ENCODE measurements around the gene GCNT2.
"Not testable (repeated sequence)": the region's sequence is repeated elsewhere in the genome, so short reads cannot be mapped to it uniquely, and the experiment has no call there.

Gene GCNT2

GRCh38 chr6:10510592-10511367, 10.4 kb upstream of the GCNT2 start:
- no peaks in the 10 kb centered on the region for H3K9me3 ChIP-seq (replicated peaks in 1 of 11)
- TF ChIP-seq Cebpa-rat (IDR thresholded peaks at IDR 0.05) = no peak
- H3K4me2 ChIP-seq = peak overlapping the region in 2 of 11 experiments; percentile 32 to 49; a peak in 4 of 22 replicates
- no peaks in the 10 kb centered on the region for H4K20me1 ChIP-seq
- H3K27ac ChIP-seq = no peak overlapping the region
- no peaks in the 10 kb centered on the region for H3K27me3 ChIP-seq
- H3K4me1 ChIP-seq = no peaks in the 10 kb centered on the region
- no peaks in the 10 kb centered on the region for H3K36me3 ChIP-seq
- H3K4me3 ChIP-seq = no peak overlapping the region
- no peak overlapping the region for H3K9ac ChIP-seq

- H3K9ac ChIP-seq = no peak overlapping the region
- H3K36me3 ChIP-seq = no peaks in the 10 kb centered on the region
- TF ChIP-seq Cebpa-rat (IDR thresholded peaks at IDR 0.05) = no peak
- no peak overlapping the region for H3K4me2 ChIP-seq
- no peak overlapping the region for H3K27ac ChIP-seq
- H3K27me3 ChIP-seq = no peaks in the 10 kb centered on the region
- H3K4me1 ChIP-seq = no peaks in the 10 kb centered on the region
- H3K9me3 ChIP-seq (replicated peaks in 1 of 11) = no peaks in the 10 kb centered on the region
- no peak overlapping the region for H3K4me3 ChIP-seq
- H4K20me1 ChIP-seq = no peaks in the 10 kb centered on the region
Measured at GRCh38 chr6:10511477-10511876, 9.7 kb upstream of the GCNT2 start.

GRCh38 chr6:10513544-10513943, 7.6 kb upstream of the GCNT2 start:
- Histone ChIP-seq H4K20me1 (no peaks in the 10 kb centered on the region), H3K9me3 (replicated peaks in 1 of 11) (no peaks in the 10 kb centered on the region), H3K4me3 (no peak overlapping the region), H3K4me1 (peaks cover 0 to 5% (median 2%) of the 10 kb centered on the region in 10 experiments; a peak in 8 of 20 replicates), H3K36me3 (no peaks in the 10 kb centered on the region), H3K9ac (no peak overlapping the region), H3K27me3 (no peaks in the 10 kb centered on the region), H3K4me2 (no peak overlapping the region), H3K27ac (no peak overlapping the region)
- TF ChIP-seq Cebpa-rat (IDR thresholded peaks at IDR 0.05) = no peak

GRCh38 chr6:10514049-10514780, 6.9 kb upstream of the GCNT2 start:
- H3K4me2 ChIP-seq = no peak overlapping the region
- H4K20me1 ChIP-seq = no peaks in the 10 kb centered on the region

GRCh38 chr6:10516953-10517352, 4.2 kb upstream of the GCNT2 start:
- H3K27ac ChIP-seq = no peak overlapping the region
- H3K4me2 ChIP-seq = no peak overlapping the region
- H3K9me3 ChIP-seq (replicated peaks in 1 of 11) = no peaks in the 10 kb centered on the region
- peaks cover 0 to 38% (median 16%) of the 10 kb centered on the region in 10 experiments; a peak in 10 of 20 replicates for H3K4me1 ChIP-seq
- H3K27me3 ChIP-seq = no peaks in the 10 kb centered on the region
- H3K4me3 ChIP-seq = no peak overlapping the region
- TF ChIP-seq Cebpa-rat (IDR thresholded peaks at IDR 0.05) = no peak
- no peaks in the 10 kb centered on the region for H4K20me1 ChIP-seq
- H3K9ac ChIP-seq = no peak overlapping the region
- H3K36me3 ChIP-seq = no peaks in the 10 kb centered on the region

More at GRCh38 chr6:10514049-10514780, 6.9 kb upstream of the GCNT2 start:
- no peaks in the 10 kb centered on the region for H3K9me3 ChIP-seq (replicated peaks in 1 of 11)
- TF ChIP-seq Cebpa-rat (IDR thresholded peaks at IDR 0.05) = no peak
- no peak overlapping the region for H3K9ac ChIP-seq
- H3K4me1 ChIP-seq = peaks cover 0 to 12% (median 8%) of the 10 kb centered on the region in 10 experiments; a peak in 10 of 20 replicates
- no peak overlapping the region for H3K27ac ChIP-seq
- H3K4me3 ChIP-seq = no peak overlapping the region
- H3K27me3 ChIP-seq = no peaks in the 10 kb centered on the region
- no peaks in the 10 kb centered on the region for H3K36me3 ChIP-seq

- TF ChIP-seq Cebpa-rat (IDR thresholded peaks at IDR 0.05) = no peak
- Histone ChIP-seq H3K27me3 (no peaks in the 10 kb centered on the region), H3K9me3 (replicated peaks in 1 of 11) (no peaks in the 10 kb centered on the region), H3K36me3 (no peaks in the 10 kb centered on the region), H3K4me2 (peak overlapping the region in 6 of 11 experiments; percentile 45 to 74 (median 59); a peak in 12 of 22 replicates), H3K9ac (no peak overlapping the region), H3K4me3 (no peak overlapping the region), H4K20me1 (no peaks in the 10 kb centered on the region), H3K4me1 (peaks cover 0 to 38% (median 16%) of the 10 kb centered on the region in 10 experiments; a peak in 10 of 20 replicates), H3K27ac (peak overlapping the region in 9 of 11 experiments; percentile 19 to 65 (median 51); a peak in 14 of 22 replicates)
Measured at GRCh38 chr6:10518557-10519407, 2.4 kb upstream of the GCNT2 start.

GRCh38 chr6:10519408-10519697, 1.8 kb upstream of the GCNT2 start:
- H3K36me3 ChIP-seq; H4K20me1 ChIP-seq; H3K4me3 ChIP-seq; H3K9ac ChIP-seq; H3K9me3 ChIP-seq (replicated peaks in 1 of 11); H3K27me3 ChIP-seq: not testable (repeated sequence)
- Histone ChIP-seq H3K4me2 (peak overlapping the region in 6 of 11 experiments; percentile 45 to 74 (median 59); a peak in 12 of 22 replicates), H3K4me1 (peaks cover 0 to 38% (median 16%) of the 10 kb centered on the region in 10 experiments; a peak in 10 of 20 replicates), H3K27ac (peak overlapping the region in 8 of 11 experiments; percentile 8 to 65 (median 54); a peak in 12 of 22 replicates)

- Histone ChIP-seq H3K27me3 (no peaks in the 10 kb centered on the region), H3K36me3 (no peaks in the 10 kb centered on the region), H3K4me3 (no peak overlapping the region), H3K9ac (peak overlapping the region in 1 of 11 experiments; percentile 14; a peak in 1 of 22 replicates), H3K9me3 (replicated peaks in 1 of 11) (no peaks in the 10 kb centered on the region), H3K4me2 (peak overlapping the region in 5 of 11 experiments; percentile 0 to 63 (median 30); a peak in 7 of 22 replicates), H3K27ac (peak overlapping the region in 2 of 11 experiments; percentile 1 to 23; a peak in 2 of 22 replicates), H3K4me1 (peaks cover 0 to 38% (median 16%) of the 10 kb centered on the region in 10 experiments; a peak in 10 of 20 replicates), H4K20me1 (no peaks in the 10 kb centered on the region)
- TF ChIP-seq Cebpa-rat (IDR thresholded peaks at IDR 0.05) = no peak
Measured at GRCh38 chr6:10520468-10520867, 683 bp upstream of the GCNT2 start.
